ENCODE results near the gene CCDC126. TPM values are rescaled to one million over a fixed set of nuclear protein-coding genes. Genes with fewer than 3 reads are reported as not detected.
A peak's percentile ranks its signal among the peaks of the same experiment; 100 is the strongest.

Gene CCDC126
- total and polyA plus RNA-seq, 9 of the 15 experiments (the other 6 are each of a cell fraction or from before 2014, with no cell fraction given): 3.0 to 16.2 (median 5.2) TPM

DNA sequence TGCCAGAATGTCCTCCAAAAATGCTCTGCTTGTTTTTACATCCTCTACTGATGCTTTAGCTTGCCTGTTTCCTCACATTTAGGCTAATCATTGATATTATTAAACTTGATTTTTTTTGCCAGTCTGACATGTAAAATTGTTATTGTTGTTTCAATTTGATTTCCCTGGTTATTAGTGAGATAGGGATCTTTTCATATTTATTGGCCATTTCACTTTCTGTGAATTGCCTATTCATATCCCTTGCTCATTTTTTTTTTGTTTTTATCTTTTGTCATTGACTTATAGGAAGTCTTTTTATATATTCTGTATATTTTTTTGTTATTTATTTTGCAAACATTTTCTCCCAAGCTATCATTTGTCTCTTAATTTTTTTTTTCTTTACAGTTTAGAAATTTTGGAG, 96.0 kb downstream of the CCDC126 start:
- H3K9me1 ChIP-seq (ENCODE audit: control insufficient read depth, insufficient read depth, low read length): no peaks in the 10 kb centered on the region
- in situ Hi-C loops (cut with MboI): no loop called here
- POLR2A ChIA-PET: interaction anchor here (0.6 kb wide), 1 partner anchor 78 kb away, joined by 4 read pairs; no protein-coding TSS in a partner anchor
- no TSS peak for BruUV-seq (replicated peaks)
- H3K9ac ChIP-seq (ENCODE audit: insufficient read depth in 1 of 2, low read depth in 2 of 2, low read length in 2 of 2): no peak overlapping the region
- H3K4me1 ChIP-seq (replicated peaks in 1 of 2; ENCODE audit: control insufficient read depth in 2 of 2, insufficient read depth in 2 of 2, low read length in 2 of 2): peaks cover 0 to 3% of the 10 kb centered on the region in 2 experiments; a peak in 1 of 5 replicates
- CTCF ChIA-PET (ENCODE audit: low intra/inter-chr PET ratio): interaction anchor here (0.6 kb wide), 1 partner anchor 563 kb away, joined by 3 read pairs; no protein-coding TSS in a partner anchor
- no peaks in the 10 kb centered on the region for H3K27me3 ChIP-seq (ENCODE audit: control insufficient read depth in 2 of 2, insufficient read depth in 2 of 2, low read length in 2 of 2)
- no peak overlapping the region for H3K4me3 ChIP-seq
- H3K27ac ChIP-seq (ENCODE audit: extremely low read depth, low read depth, low read length): no peak overlapping the region
- H3K9me3 ChIP-seq (replicated peaks; ENCODE audit: control insufficient read depth, insufficient read depth, low read depth, low read length): 0 out of 2 replicates have a peak, but pooled peaks cover 2% of the 10 kb centered on the region
- H2AFZ ChIP-seq (ENCODE audit: low read depth, low read length): no peak overlapping the region
- intact Hi-C loops (cut with micrococcal nuclease): no loop called here
- H4K20me1 ChIP-seq (replicated peaks; ENCODE audit: control insufficient read depth, insufficient read depth, low read length): no peaks in the 10 kb centered on the region
- no peak for ATAC-seq
- H3K36me3 ChIP-seq (ENCODE audit: control insufficient read depth, insufficient read depth, low read length): no peaks in the 10 kb centered on the region
- no peak overlapping the region for H3K4me2 ChIP-seq (ENCODE audit: insufficient read depth, low read length)
- no peaks in the 10 kb centered on the region for H3K79me2 ChIP-seq (ENCODE audit: control insufficient read depth, insufficient read depth, low read length)
- TF ChIP-seq SRSF1 (IDR thresholded peaks at IDR 0.05; ENCODE audit: low read depth, low read length): no peak
- TF ChIP-seq, protein P1, sequence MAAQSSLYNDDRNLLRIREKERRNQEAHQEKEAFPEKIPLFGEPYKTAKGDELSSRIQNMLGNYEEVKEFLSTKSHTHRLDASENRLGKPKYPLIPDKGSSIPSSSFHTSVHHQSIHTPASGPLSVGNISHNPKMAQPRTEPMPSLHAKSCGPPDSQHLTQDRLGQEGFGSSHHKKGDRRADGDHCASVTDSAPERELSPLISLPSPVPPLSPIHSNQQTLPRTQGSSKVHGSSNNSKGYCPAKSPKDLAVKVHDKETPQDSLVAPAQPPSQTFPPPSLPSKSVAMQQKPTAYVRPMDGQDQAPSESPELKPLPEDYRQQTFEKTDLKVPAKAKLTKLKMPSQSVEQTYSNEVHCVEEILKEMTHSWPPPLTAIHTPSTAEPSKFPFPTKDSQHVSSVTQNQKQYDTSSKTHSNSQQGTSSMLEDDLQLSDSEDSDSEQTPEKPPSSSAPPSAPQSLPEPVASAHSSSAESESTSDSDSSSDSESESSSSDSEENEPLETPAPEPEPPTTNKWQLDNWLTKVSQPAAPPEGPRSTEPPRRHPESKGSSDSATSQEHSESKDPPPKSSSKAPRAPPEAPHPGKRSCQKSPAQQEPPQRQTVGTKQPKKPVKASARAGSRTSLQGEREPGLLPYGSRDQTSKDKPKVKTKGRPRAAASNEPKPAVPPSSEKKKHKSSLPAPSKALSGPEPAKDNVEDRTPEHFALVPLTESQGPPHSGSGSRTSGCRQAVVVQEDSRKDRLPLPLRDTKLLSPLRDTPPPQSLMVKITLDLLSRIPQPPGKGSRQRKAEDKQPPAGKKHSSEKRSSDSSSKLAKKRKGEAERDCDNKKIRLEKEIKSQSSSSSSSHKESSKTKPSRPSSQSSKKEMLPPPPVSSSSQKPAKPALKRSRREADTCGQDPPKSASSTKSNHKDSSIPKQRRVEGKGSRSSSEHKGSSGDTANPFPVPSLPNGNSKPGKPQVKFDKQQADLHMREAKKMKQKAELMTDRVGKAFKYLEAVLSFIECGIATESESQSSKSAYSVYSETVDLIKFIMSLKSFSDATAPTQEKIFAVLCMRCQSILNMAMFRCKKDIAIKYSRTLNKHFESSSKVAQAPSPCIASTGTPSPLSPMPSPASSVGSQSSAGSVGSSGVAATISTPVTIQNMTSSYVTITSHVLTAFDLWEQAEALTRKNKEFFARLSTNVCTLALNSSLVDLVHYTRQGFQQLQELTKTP (IDR thresholded peaks at IDR 0.05; ENCODE audit: low read depth in 1 of 2, partially characterized antibody in 2 of 2): peak in 1 of 2 experiments; percentile 93
- FAIRE-seq: no peak
- no peak for DNase-seq (ENCODE audit: extremely low read depth in 1 of 4, low spot score in 3 of 4)

Small RNAs within 50 kb of the gene (small RNA-seq; reads per million reads assigned to genes)
- gene AC006026.2: not detected

Other genes starting within 250 kb of the CCDC126 start
- gene IGF2BP3, start 126.9 kb upstream of the CCDC126 start, total RNA-seq (2014; rRNA removed): 46.0 and 49.5 TPM in 2 replicates
- 79.0 and 82.8 TPM in 2 replicates for gene IGF2BP3, start 126.9 kb upstream of the CCDC126 start, total RNA-seq (2014; rRNA removed; fragmentation: Illumina TruSeq; extraction: Trizol)
- 62.9 and 71.4 TPM in 2 replicates for gene IGF2BP3, start 126.9 kb upstream of the CCDC126 start, total RNA-seq (2015; rRNA removed; fragmentation: Illumina TruSeq; extraction: Trizol)
- gene IGF2BP3, start 126.9 kb upstream of the CCDC126 start, total RNA-seq (2021): 61.2 and 62.9 TPM in 2 replicates
- 53.2 and 61.4 TPM in 2 replicates for gene IGF2BP3, start 126.9 kb upstream of the CCDC126 start, polyA plus RNA-seq (2011; rRNA removed)
- 67.9 and 88.1 TPM in 2 replicates for gene IGF2BP3, start 126.9 kb upstream of the CCDC126 start, polyA plus RNA-seq (2014; fragmentation: Illumina TruSeq; extraction: Trizol)
- gene IGF2BP3, start 126.9 kb upstream of the CCDC126 start, polyA plus RNA-seq (2014; fragmentation: Nextera tagmentation; extraction: Ambion mirVana): 1 to 10 TPM; 8.4 to 8.5 TPM
- 45.3 and 55.8 TPM in 2 replicates for gene IGF2BP3, start 126.9 kb upstream of the CCDC126 start, polyA plus RNA-seq (2014; rRNA removed)
- 22.7 and 28.3 TPM in 2 replicates for gene TRA2A, start 65.4 kb upstream of the CCDC126 start, total RNA-seq (2014; rRNA removed)
- 73.9 and 76.3 TPM in 2 replicates for gene TRA2A, start 65.4 kb upstream of the CCDC126 start, total RNA-seq (2014; rRNA removed; fragmentation: Illumina TruSeq; extraction: Trizol)
- 61.0 and 77.3 TPM in 2 replicates for gene TRA2A, start 65.4 kb upstream of the CCDC126 start, total RNA-seq (2015; rRNA removed; fragmentation: Illumina TruSeq; extraction: Trizol)
- 81.6 and 82.3 TPM in 2 replicates for gene TRA2A, start 65.4 kb upstream of the CCDC126 start, total RNA-seq (2021)
- gene TRA2A, start 65.4 kb upstream of the CCDC126 start, polyA plus RNA-seq (2011; rRNA removed): 62.2 and 64.6 TPM in 2 replicates
- gene TRA2A, start 65.4 kb upstream of the CCDC126 start, polyA plus RNA-seq (2014; fragmentation: Illumina TruSeq; extraction: Trizol): 118 and 210 TPM in 2 replicates
- gene TRA2A, start 65.4 kb upstream of the CCDC126 start, polyA plus RNA-seq (2014; fragmentation: Nextera tagmentation; extraction: Ambion mirVana): 10 to 100 TPM; 54.4 to 58.6 TPM
- 89.0 and 90.4 TPM in 2 replicates for gene TRA2A, start 65.4 kb upstream of the CCDC126 start, polyA plus RNA-seq (2014; rRNA removed)
- 0.29 TPM in 1 of 2 replicates, not detected in the other for gene FAM221A, start 82.8 kb downstream of the CCDC126 start, total RNA-seq (2014; rRNA removed)
- not detected in 2 replicates for gene FAM221A, start 82.8 kb downstream of the CCDC126 start, total RNA-seq (2014; rRNA removed; fragmentation: Illumina TruSeq; extraction: Trizol)
- gene FAM221A, start 82.8 kb downstream of the CCDC126 start, total RNA-seq (2015; rRNA removed; fragmentation: Illumina TruSeq; extraction: Trizol): not detected in 2 replicates
- gene FAM221A, start 82.8 kb downstream of the CCDC126 start, total RNA-seq (2021): not detected in 2 replicates
- not detected in 2 replicates for gene FAM221A, start 82.8 kb downstream of the CCDC126 start, polyA plus RNA-seq (2011; rRNA removed)
- not detected in 2 replicates for gene FAM221A, start 82.8 kb downstream of the CCDC126 start, polyA plus RNA-seq (2014; fragmentation: Illumina TruSeq; extraction: Trizol)
- gene FAM221A, start 82.8 kb downstream of the CCDC126 start, polyA plus RNA-seq (2014; fragmentation: Nextera tagmentation; extraction: Ambion mirVana): not detected
- gene FAM221A, start 82.8 kb downstream of the CCDC126 start, polyA plus RNA-seq (2014; rRNA removed): not detected in 2 replicates
- 0.61 and 1.2 TPM in 2 replicates for gene STK31, start 112.8 kb downstream of the CCDC126 start, total RNA-seq (2014; rRNA removed)
- 0.25 and 0.77 TPM in 2 replicates for gene STK31, start 112.8 kb downstream of the CCDC126 start, total RNA-seq (2014; rRNA removed; fragmentation: Illumina TruSeq; extraction: Trizol)
- gene STK31, start 112.8 kb downstream of the CCDC126 start, total RNA-seq (2015; rRNA removed; fragmentation: Illumina TruSeq; extraction: Trizol): 0.18 and 0.49 TPM in 2 replicates
- gene STK31, start 112.8 kb downstream of the CCDC126 start, total RNA-seq (2021): 0.09 and 0.20 TPM in 2 replicates
- 0.26 and 0.46 TPM in 2 replicates for gene STK31, start 112.8 kb downstream of the CCDC126 start, polyA plus RNA-seq (2011; rRNA removed)
- gene STK31, start 112.8 kb downstream of the CCDC126 start, polyA plus RNA-seq (2014; fragmentation: Illumina TruSeq; extraction: Trizol): 0.30 and 0.64 TPM in 2 replicates
- gene STK31, start 112.8 kb downstream of the CCDC126 start, polyA plus RNA-seq (2014; fragmentation: Nextera tagmentation; extraction: Ambion mirVana): under 1 TPM; 0.10 to 0.56 TPM
- 0.20 and 0.91 TPM in 2 replicates for gene STK31, start 112.8 kb downstream of the CCDC126 start, polyA plus RNA-seq (2014; rRNA removed)